Naive thymus-derived CD4-positive, alpha-beta T cell (primary cell): Measurements from ENCODE around the gene KDM4C. TPM values are rescaled to one million over a fixed set of nuclear protein-coding genes. Genes with fewer than 3 reads are reported as not detected.

Experiments
- ATAC-seq: fragments of 150-1000 bp; cut with Tn5 transposase; 2 replicates; pipeline ENCODE4 v1.10.0; 2021; ENCODE audit warnings: mild to moderate bottlenecking, moderate library complexity
- CTCF ChIA-PET: fragments of 350-600 bp; sonication (Branson Sonifier 250); formaldehyde crosslinking; loops from one replicate; lab custom pipeline; 2021; ENCODE audit warnings: antibody characterized with exemption; lab: Charles Lee
- POLR2A ChIA-PET: fragments of 350-600 bp; sonication (Branson Sonifier 250); formaldehyde crosslinking; loops from one replicate; lab custom pipeline; 2021; ENCODE audit warnings: antibody characterized with exemption, inconsistent platforms; lab: Charles Lee
- DNase-seq, 9 donors: peaks; one replicate each; pipeline versions ENCODE4 v3.0.0 to v3.0.0-alpha.2; 2020 to 2022; ENCODE audit warnings: mixed read lengths in 1 of 9
- H3K27ac ChIP-seq: one replicate; pipeline ENCODE4 v1.7.0; 2013; ENCODE audit warnings: mild to moderate bottlenecking, low read depth, low read length, moderate library complexity
- H3K27me3 ChIP-seq, 2 donors: one replicate each; pipeline ENCODE4 v1.7.0; 2013; ENCODE audit warnings: low read length in 2 of 2, mild to moderate bottlenecking in 2 of 2, moderate library complexity in 2 of 2; ENCODE audit not compliant: control insufficient read depth in 2 of 2, insufficient read depth in 2 of 2
- H3K36me3 ChIP-seq, 3 experiments: 1 replicate in 2 of 3; 2 replicates in 1 of 3; pipeline ENCODE4 v1.7.0; 2013; ENCODE audit warnings: low read length in 3 of 3, mild to moderate bottlenecking in 3 of 3, moderate library complexity in 1 of 3; ENCODE audit not compliant: insufficient read depth in 3 of 3, control insufficient read depth in 2 of 3
- H3K4me1 ChIP-seq, 2 donors: one replicate each; pipeline ENCODE4 v1.7.0; 2013; ENCODE audit warnings: low read length in 2 of 2, mild to moderate bottlenecking in 2 of 2, moderate library complexity in 1 of 2; ENCODE audit not compliant: control insufficient read depth in 2 of 2, insufficient read depth in 2 of 2
- H3K4me3 ChIP-seq: 2 replicates; pipeline ENCODE4 v1.7.0; 2013; ENCODE audit warnings: mild to moderate bottlenecking, low read length
- H3K9me3 ChIP-seq, 3 experiments: 1 replicate in 2 of 3; 2 replicates in 1 of 3; pipeline ENCODE4 v1.7.0; 2013; ENCODE audit warnings: low read length in 3 of 3; ENCODE audit not compliant: control insufficient read depth in 2 of 3
- H3K27ac Mint-ChIP-seq, 9 donors: one replicate each; pipeline ENCODE4 v1.8.0; 2020 to 2022; ENCODE audit warnings: mixed read lengths in 9 of 9, mild to moderate bottlenecking in 8 of 9, moderate library complexity in 5 of 9, inconsistent platforms in 2 of 9
- H3K27me3 Mint-ChIP-seq, 5 donors: one replicate each; pipeline ENCODE4 v1.8.0; 2021 to 2022; ENCODE audit warnings: mixed read lengths in 5 of 5, mild to moderate bottlenecking in 1 of 5
- H3K36me3 Mint-ChIP-seq, 5 donors: one replicate each; pipeline ENCODE4 v1.8.0; 2020 to 2022; ENCODE audit warnings: mixed read lengths in 5 of 5, mild to moderate bottlenecking in 3 of 5, inconsistent platforms in 1 of 5
- H3K4me1 Mint-ChIP-seq, 7 donors: one replicate each; pipeline ENCODE4 v1.8.0; 2020 to 2022; ENCODE audit warnings: mixed read lengths in 7 of 7, mild to moderate bottlenecking in 3 of 7, inconsistent platforms in 1 of 7
- H3K4me3 Mint-ChIP-seq, 10 donors: one replicate each; pipeline ENCODE4 v1.8.0; 2020 to 2022; ENCODE audit warnings: mild to moderate bottlenecking in 10 of 10, mixed read lengths in 10 of 10, moderate library complexity in 6 of 10, inconsistent platforms in 2 of 10
- H3K9me3 Mint-ChIP-seq, 11 donors: one replicate each; pipeline ENCODE4 v1.8.0; 2020 to 2022; ENCODE audit warnings: mixed read lengths in 11 of 11, mild to moderate bottlenecking in 4 of 11, inconsistent platforms in 1 of 11, moderate library complexity in 1 of 11
- intact Hi-C, 2 donors: fragments of 100-400 bp; cut with micrococcal nuclease; formaldehyde crosslinking; loops; one replicate each; pipeline ENCODE4 v1.15.1; 2023
- polyA plus RNA-seq, 2 donors: library from polyadenylated mRNA; unstranded; fragments of 300-500 nt; fragmentation: Illumina TruSeq; gene quantifications; one replicate each; pipeline ENCODE4 v1.2.3, GENCODE V29; 2021
- total RNA-seq, 6 experiments: library from RNA in 5 of 6; stranded (reverse) in 5 of 6; gene quantifications; 1 replicate in 5 of 6; 2 replicates in 1 of 6; pipeline ENCODE4 v1.2.3 and lab custom pipeline; 2021 to 2026

The KDM4C gene
- total and polyA plus RNA-seq, 7 experiments from 2014 or later: 38.5 to 100 (median 91.3) TPM

- Histone ChIP-seq H3K27ac (no peak overlapping the region), H3K9me3 (no peaks in the 10 kb centered on the region), H3K27me3 (no peaks in the 10 kb centered on the region), H3K4me3 (no peak overlapping the region), H3K36me3 (peaks cover 0 to 10% (median 0%) of the 10 kb centered on the region in 3 experiments), H3K4me1 (no peaks in the 10 kb centered on the region)
- ChIA-PET POLR2A (interaction anchor here (0.6 kb wide), 1 partner anchor 436 kb away, joined by 3 read pairs; no protein-coding TSS in a partner anchor), CTCF (no interaction called here)
- DNase-seq (no peak), ATAC-seq (no peak)
- peaks cover 10 to 39% (median 25%) of the 10 kb centered on the region in 5 donors for H3K36me3 Mint-ChIP-seq
- peaks cover 6 to 32% (median 12%) of the 10 kb centered on the region in 7 donors for H3K4me1 Mint-ChIP-seq
- no peaks in the 10 kb centered on the region for H3K27me3 Mint-ChIP-seq
- H3K4me3 Mint-ChIP-seq: no peak overlapping the region
- intact Hi-C loops: no loop called here
- H3K9me3 Mint-ChIP-seq: peaks cover 0 to 2% (median 0%) of the 10 kb centered on the region in 11 donors
- H3K27ac Mint-ChIP-seq: no peak overlapping the region
These were observed 203.0 kb downstream of the KDM4C start for GRCh38 chr9:6960777-6961176.

DNA sequence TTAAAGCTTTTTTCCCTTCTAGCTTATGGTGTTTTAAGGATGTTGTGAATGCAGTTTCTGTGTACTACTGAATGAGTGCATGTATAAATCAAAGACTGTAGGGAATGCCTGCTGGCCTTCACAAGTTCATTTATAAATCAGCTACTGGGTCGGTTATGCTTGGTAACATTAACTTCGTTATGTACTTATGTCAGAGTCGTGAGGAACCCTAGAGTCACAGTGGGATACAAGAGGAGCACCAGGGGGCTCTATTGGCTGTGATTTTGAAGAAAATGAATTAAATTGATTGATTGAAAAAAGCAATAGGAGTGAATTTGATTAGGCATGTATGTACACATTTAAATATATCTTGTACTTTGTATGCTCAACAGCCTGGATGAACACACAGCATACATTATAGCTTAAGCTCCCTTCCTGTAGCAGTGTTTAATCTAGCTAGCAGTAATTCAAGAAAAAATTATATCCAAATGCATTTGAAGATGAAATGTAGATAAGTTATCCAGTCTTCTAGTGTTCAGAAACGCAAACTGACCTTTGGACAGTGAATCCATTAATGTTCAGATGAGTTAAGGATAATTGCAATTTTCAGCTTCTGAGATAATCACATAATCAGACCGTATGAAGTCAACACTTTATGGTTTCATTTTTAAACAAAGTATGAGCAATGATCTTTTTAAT lies 204.2 kb downstream of the KDM4C start:
- CTCF ChIA-PET: no interaction called here
- DNase-seq (no peak), ATAC-seq (no peak)
- no peak overlapping the region for H3K4me3 ChIP-seq
- no peaks in the 10 kb centered on the region for H3K4me1 ChIP-seq
- POLR2A ChIA-PET: no interaction called here
- Mint-ChIP-seq H3K27me3 (no peaks in the 10 kb centered on the region), H3K9me3 (peaks cover 0 to 2% (median 0%) of the 10 kb centered on the region in 11 donors), H3K27ac (peak overlapping the region in 1 of 9 donors; percentile 8), H3K36me3 (peaks cover 10 to 42% (median 25%) of the 10 kb centered on the region in 5 donors), H3K4me3 (no peak overlapping the region), H3K4me1 (peaks cover 6 to 35% (median 16%) of the 10 kb centered on the region in 7 donors)
- no peaks in the 10 kb centered on the region for H3K27me3 ChIP-seq
- intact Hi-C loops: no loop called here
- H3K9me3 ChIP-seq: no peaks in the 10 kb centered on the region
- H3K36me3 ChIP-seq: peaks cover 0 to 10% (median 0%) of the 10 kb centered on the region in 3 experiments
- H3K27ac ChIP-seq: no peak overlapping the region

- Histone ChIP-seq H3K27ac (no peak overlapping the region), H3K4me1 (no peaks in the 10 kb centered on the region), H3K36me3 (peaks cover 0 to 2% (median 0%) of the 10 kb centered on the region in 3 experiments), H3K27me3 (no peaks in the 10 kb centered on the region), H3K9me3 (no peaks in the 10 kb centered on the region), H3K4me3 (no peak overlapping the region)
- no peak overlapping the region for H3K27ac Mint-ChIP-seq
- ChIA-PET CTCF (no interaction called here), POLR2A (no interaction called here)
- peaks cover 2 to 51% (median 26%) of the 10 kb centered on the region in 7 donors for H3K4me1 Mint-ChIP-seq
- DNase-seq (no peak), ATAC-seq (no peak)
- H3K36me3 Mint-ChIP-seq: peaks cover 6 to 25% (median 8%) of the 10 kb centered on the region in 5 donors
- intact Hi-C loops: no loop called here
- H3K9me3 Mint-ChIP-seq: peaks cover 0 to 2% (median 0%) of the 10 kb centered on the region in 11 donors
- H3K27me3 Mint-ChIP-seq: no peaks in the 10 kb centered on the region
- no peak overlapping the region for H3K4me3 Mint-ChIP-seq
These were observed 207.8 kb downstream of the KDM4C start for GRCh38 chr9:6965566-6965965.

DNA sequence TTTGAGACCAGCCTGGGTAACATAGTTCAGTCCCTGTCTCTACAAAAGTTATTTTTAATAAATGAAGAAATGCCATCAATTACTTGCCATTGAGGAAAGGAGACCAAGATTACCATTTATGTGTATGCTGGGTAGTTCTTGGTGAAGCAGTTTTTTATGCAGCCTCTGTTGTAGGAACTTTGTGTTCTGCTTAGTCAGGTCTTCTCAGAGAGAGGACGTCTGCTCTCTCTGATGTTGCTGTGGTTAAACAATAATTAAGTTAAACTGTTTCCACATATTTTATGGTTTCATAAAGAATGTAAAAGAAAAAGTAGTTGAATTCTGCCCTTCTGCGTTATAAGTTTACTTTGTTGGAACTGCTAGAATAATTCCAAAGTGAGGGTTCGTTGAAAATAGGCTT lies 210.5 kb downstream of the KDM4C start:
- intact Hi-C loops: loop anchor here in 1 of 2 donors (2.0 kb wide), 1 partner anchor 17 kb away; no protein-coding TSS in a partner anchor
- no peak overlapping the region for H3K4me3 Mint-ChIP-seq
- no peaks in the 10 kb centered on the region for H3K4me1 ChIP-seq
- no peaks in the 10 kb centered on the region for H3K27me3 ChIP-seq
- CTCF ChIA-PET: no interaction called here
- H3K4me3 ChIP-seq: no peak overlapping the region
- no peaks in the 10 kb centered on the region for H3K27me3 Mint-ChIP-seq
- H3K4me1 Mint-ChIP-seq: peaks cover 0 to 63% (median 29%) of the 10 kb centered on the region in 7 donors
- no peak for DNase-seq
- H3K27ac ChIP-seq: no peak overlapping the region
- peak overlapping the region in 1 of 9 donors; percentile 2 for H3K27ac Mint-ChIP-seq
- H3K9me3 ChIP-seq: no peaks in the 10 kb centered on the region
- H3K9me3 Mint-ChIP-seq: peaks cover 0 to 2% (median 0%) of the 10 kb centered on the region in 11 donors
- peaks cover 2 to 18% (median 5%) of the 10 kb centered on the region in 5 donors for H3K36me3 Mint-ChIP-seq
- H3K36me3 ChIP-seq: no peaks in the 10 kb centered on the region
- POLR2A ChIA-PET: no interaction called here
- no peak for ATAC-seq

GRCh38 chr9:6969805-6970204 lies 212.0 kb downstream of the KDM4C start:
- CTCF ChIA-PET: no interaction called here
- H3K27ac ChIP-seq: no peak overlapping the region
- POLR2A ChIA-PET: interaction anchor here (1.0 kb wide), 1 partner anchor 10 kb away, joined by 4 read pairs; no protein-coding TSS in a partner anchor
- DNase-seq: no peak
- Mint-ChIP-seq H3K27ac (peak overlapping the region in 2 of 9 donors; percentile 2 to 41), H3K9me3 (no peaks in the 10 kb centered on the region), H3K27me3 (no peaks in the 10 kb centered on the region), H3K36me3 (peaks cover 0 to 22% (median 5%) of the 10 kb centered on the region in 5 donors), H3K4me1 (peaks cover 0 to 63% (median 38%) of the 10 kb centered on the region in 7 donors), H3K4me3 (no peak overlapping the region)
- no peak overlapping the region for H3K4me3 ChIP-seq
- no peak for ATAC-seq
- H3K9me3 ChIP-seq: no peaks in the 10 kb centered on the region
- H3K4me1 ChIP-seq: no peaks in the 10 kb centered on the region
- H3K36me3 ChIP-seq: no peaks in the 10 kb centered on the region
- H3K27me3 ChIP-seq: no peaks in the 10 kb centered on the region
- intact Hi-C loops: loop anchor here in 1 of 2 donors (2.0 kb wide), 1 partner anchor 15 kb away; no protein-coding TSS in a partner anchor

GRCh38 chr9:6973089-6973488 lies 215.3 kb downstream of the KDM4C start:
- Histone ChIP-seq H3K4me3 (no peak overlapping the region), H3K9me3 (no peaks in the 10 kb centered on the region), H3K36me3 (no peaks in the 10 kb centered on the region), H3K27ac (no peak overlapping the region), H3K4me1 (no peaks in the 10 kb centered on the region), H3K27me3 (no peaks in the 10 kb centered on the region)
- no peak for DNase-seq
- POLR2A ChIA-PET: no interaction called here
- Mint-ChIP-seq H3K9me3 (no peaks in the 10 kb centered on the region), H3K4me1 (peaks cover 0 to 56% (median 29%) of the 10 kb centered on the region in 7 donors), H3K4me3 (no peak overlapping the region), H3K27ac (peak overlapping the region in 1 of 9 donors; percentile 36), H3K27me3 (no peaks in the 10 kb centered on the region), H3K36me3 (peaks cover 0 to 25% (median 5%) of the 10 kb centered on the region in 5 donors)
- CTCF ChIA-PET: no interaction called here
- ATAC-seq: no peak
- intact Hi-C loops: no loop called here
